H1 (cell line): ENCODE data around the gene DBP. TPM values are rescaled to one million over a fixed set of nuclear protein-coding genes. Genes with fewer than 3 reads are reported as not detected.

Source experiments
- CTCF ChIA-PET: fragments of 300-600 bp; sonication (Branson Sonifier 250); formaldehyde crosslinking; loops from one replicate; lab custom pipeline; 2021; ENCODE audit not compliant: partially characterized antibody; lab: Charles Lee
- POLR2A ChIA-PET: fragments of 300-600 bp; sonication (Branson Sonifier 250); formaldehyde crosslinking; loops from one replicate; lab custom pipeline; 2021; ENCODE audit warnings: inconsistent platforms; ENCODE audit not compliant: partially characterized antibody; lab: Charles Lee
- DNase-seq, 2 experiments: peaks; one replicate each; pipeline versions ENCODE4 v3.0.0 to v3.0.0-alpha.2; 2010 to 2022; ENCODE audit warnings: low spot score in 2 of 2, low read depth in 1 of 2, mixed read lengths in 1 of 2
- FAIRE-seq: peaks from 2 replicates; lab custom pipeline; 2011; peaks lifted over from hg19 to GRCh38; lab: Jason Lieb, UNC
- H2AFZ ChIP-seq: 2 replicates; pipeline ENCODE4 v1.8.1; 2012; ENCODE audit warnings: low read length, inconsistent platforms
- H2AK5ac ChIP-seq: 2 replicates; pipeline ENCODE4 v1.6.1; 2013; ENCODE audit warnings: low read depth, low read length
- H2BK120ac ChIP-seq: replicated peaks from 2 replicates; pipeline ENCODE3; 2013; ENCODE audit warnings: low read depth, low read length, inconsistent platforms
- H2BK12ac ChIP-seq: 2 replicates; pipeline ENCODE4 v1.6.1; 2013; ENCODE audit warnings: low read depth, low read length
- H2BK15ac ChIP-seq: 2 replicates; pipeline ENCODE4 v1.6.1; 2013; ENCODE audit warnings: low read length
- H2BK20ac ChIP-seq: 2 replicates; pipeline ENCODE4 v1.6.1; 2013; ENCODE audit warnings: low read length
- H2BK5ac ChIP-seq: 2 replicates; pipeline ENCODE4 v1.6.1; 2013; ENCODE audit warnings: low read depth, low read length
- H3K14ac ChIP-seq: 2 replicates; pipeline ENCODE4 v1.6.1; 2013; ENCODE audit warnings: inconsistent platforms; ENCODE audit not compliant: insufficient read length
- H3K18ac ChIP-seq: 2 replicates; pipeline ENCODE4 v1.6.1; 2013; ENCODE audit warnings: low read length; ENCODE audit errors: extremely low read depth
- H3K23ac ChIP-seq: 2 replicates; pipeline ENCODE4 v1.6.1; 2013; ENCODE audit warnings: inconsistent platforms; ENCODE audit not compliant: insufficient read length
- H3K23me2 ChIP-seq: 2 replicates; pipeline ENCODE4 v1.6.1; 2013; ENCODE audit warnings: low read depth, low read length
- H3K27ac ChIP-seq: 2 replicates; pipeline ENCODE4 v1.6.1; 2011; ENCODE audit warnings: low read depth, low read length, inconsistent platforms
- H3K27me3 ChIP-seq, 4 experiments: replicated peaks in 1 of 4; 1 replicate in 1 of 4; 2 replicates in 3 of 4; pipeline versions ENCODE4 v1.6.1 to v1.8.1; 2011 to 2013; ENCODE audit warnings: low read length in 3 of 4, mild to moderate bottlenecking in 3 of 4, inconsistent platforms in 2 of 4, mixed read lengths in 2 of 4, moderate library complexity in 1 of 4; ENCODE audit not compliant: control insufficient read depth in 3 of 4, insufficient read depth in 3 of 4; ENCODE audit errors: extremely low read depth in 1 of 4
- H3K36me3 ChIP-seq, 4 experiments: 2 replicates each; pipeline versions ENCODE4 v1.6.1 to v1.8.1; 2011 to 2013; ENCODE audit warnings: mild to moderate bottlenecking in 4 of 4, low read length in 3 of 4, moderate library complexity in 2 of 4, control low read depth in 1 of 4, inconsistent platforms in 1 of 4; ENCODE audit not compliant: insufficient read depth in 4 of 4, control insufficient read depth in 2 of 4
- H3K4ac ChIP-seq: replicated peaks from 2 replicates; pipeline ENCODE3; 2013; ENCODE audit warnings: low read length, low read depth, mixed read lengths, inconsistent platforms; ENCODE audit not compliant: insufficient read length
- H3K4me1 ChIP-seq, 4 experiments: replicated peaks in 1 of 4; 1 replicate in 1 of 4; 2 replicates in 3 of 4; pipeline versions ENCODE4 v1.6.1 to v1.8.1; 2011 to 2013; ENCODE audit warnings: low read length in 3 of 4, inconsistent platforms in 2 of 4, mixed read lengths in 1 of 4; ENCODE audit not compliant: insufficient read depth in 4 of 4, control insufficient read depth in 3 of 4
- H3K4me2 ChIP-seq, 2 experiments: 2 replicates each; pipeline versions ENCODE4 v1.6.1 to v1.8.1; 2011 to 2013; ENCODE audit warnings: low read depth in 2 of 2, low read length in 2 of 2, control low read depth in 1 of 2, inconsistent platforms in 1 of 2, mild to moderate bottlenecking in 1 of 2; ENCODE audit not compliant: insufficient read depth in 1 of 2
- H3K4me3 ChIP-seq, 4 experiments: fragments of 200-600, 300-600 bp in 1 of 4; sonication (generic), shearing (Covaris generic), sonication (Bioruptor Twin) in 1 of 4; 2 replicates each; pipeline versions ENCODE4 v1.5.1 to v1.8.1; 2011 to 2016; ENCODE audit warnings: low read length in 4 of 4, low read depth in 3 of 4, control low read depth in 2 of 4, inconsistent platforms in 2 of 4, mild to moderate bottlenecking in 2 of 4, mixed read lengths in 1 of 4, moderate library complexity in 1 of 4; ENCODE audit not compliant: insufficient read depth in 2 of 4; ENCODE audit errors: extremely low read depth in 1 of 4
- H3K56ac ChIP-seq: replicated peaks from 2 replicates; pipeline ENCODE3; 2013; ENCODE audit warnings: low read depth, mild to moderate bottlenecking, mixed read lengths, low read length, inconsistent platforms; ENCODE audit not compliant: insufficient read length
- H3K79me1 ChIP-seq: 2 replicates; pipeline ENCODE4 v1.6.1; 2013; ENCODE audit warnings: low read depth, low read length, control low read depth
- H3K79me2 ChIP-seq, 2 experiments: 2 replicates each; pipeline versions ENCODE4 v1.6.1 to v1.8.1; 2012 to 2013; ENCODE audit warnings: low read length in 2 of 2, mild to moderate bottlenecking in 2 of 2, inconsistent platforms in 1 of 2; ENCODE audit not compliant: insufficient read depth in 2 of 2, control insufficient read depth in 1 of 2
- H3K9ac ChIP-seq, 4 experiments: replicated peaks in 1 of 4; 1 replicate in 1 of 4; 2 replicates in 3 of 4; pipeline versions ENCODE4 v1.6.1 to v1.8.1; 2011 to 2013; ENCODE audit warnings: low read depth in 3 of 4, low read length in 3 of 4, control low read depth in 2 of 4, mild to moderate bottlenecking in 2 of 4, moderate library complexity in 2 of 4, inconsistent platforms in 1 of 4; ENCODE audit errors: extremely low read depth in 1 of 4
- H3K9me3 ChIP-seq, 2 experiments: 2 replicates each; pipeline versions ENCODE4 v1.6.1 to v1.8.1; 2012 to 2013; ENCODE audit warnings: mild to moderate bottlenecking in 2 of 2, moderate library complexity in 2 of 2, control low read depth in 1 of 2, inconsistent platforms in 1 of 2, low read depth in 1 of 2, low read length in 1 of 2, mixed read lengths in 1 of 2; ENCODE audit not compliant: insufficient read depth in 2 of 2
- H4K20me1 ChIP-seq, 2 experiments: replicated peaks in 1 of 2; 2 replicates each; pipeline versions ENCODE3 to v1.8.1; 2011 to 2013; ENCODE audit warnings: inconsistent platforms in 2 of 2, low read length in 2 of 2, mild to moderate bottlenecking in 1 of 2; ENCODE audit not compliant: insufficient read depth in 2 of 2, control insufficient read depth in 1 of 2
- H4K5ac ChIP-seq: 2 replicates; pipeline ENCODE4 v1.6.1; 2013; ENCODE audit warnings: low read length, low read depth, mixed read lengths, inconsistent platforms; ENCODE audit not compliant: insufficient read length
- H4K8ac ChIP-seq: 2 replicates; pipeline ENCODE4 v1.8.0; 2013; ENCODE audit warnings: mild to moderate bottlenecking, moderate library complexity, low read length, inconsistent platforms; ENCODE audit not compliant: insufficient read depth; ENCODE audit errors: extremely low read depth
- H4K91ac ChIP-seq: replicated peaks from 2 replicates; pipeline ENCODE3; 2013; ENCODE audit warnings: low read length, mixed read lengths, inconsistent platforms; ENCODE audit not compliant: insufficient read length
- KDM4A ChIP-seq: IDR thresholded peaks from one replicate; pipeline ENCODE4 v1.7.1; 2012; ENCODE audit warnings: low read depth, mild to moderate bottlenecking, moderate library complexity, low read length, inconsistent platforms; ENCODE audit not compliant: severe bottlenecking
- NRF1 ChIP-seq: IDR thresholded peaks from 2 replicates; pipeline ENCODE4 v1.6.1; 2011; ENCODE audit warnings: mild to moderate bottlenecking, low read depth, low read length, improper control_type of control experiment
- RFX5 ChIP-seq: IDR thresholded peaks from 2 replicates; pipeline ENCODE4 v1.6.1; 2011; ENCODE audit warnings: low read depth, low read length, improper control_type of control experiment, borderline replicate concordance
- WGBS, 2 experiments: shearing (Covaris generic) in 1 of 2; methylation state at CpG; one replicate each; pipeline versions ENCODE4 v1.1.6 to v1.1.7; 2013 to 2015; ENCODE audit warnings: low lambda C conversion rate in 2 of 2, mixed read lengths in 2 of 2, inconsistent platforms in 1 of 2, low coverage in 1 of 2, missing lambda C conversion rate in 1 of 2; ENCODE audit not compliant: insufficient replicate concordance in 2 of 2, insufficient coverage in 1 of 2, insufficient read length in 1 of 2; ENCODE audit errors: extremely low coverage in 1 of 2, missing lambda C conversion rate in 1 of 2; 5-methylcytosine and 5-hydroxymethylcytosine counted together
- polyA plus RNA-seq, 7 experiments: library from polyadenylated mRNA; depleted of rRNA in 3 of 7; stranded (reverse) in 5 of 7; unstranded in 2 of 7; fragments of >200 nt in 5 of 7; fragments of 200-250 nt in 2 of 7; gene quantifications; 1 replicate in 5 of 7; 2 replicates in 1 of 7; 4 replicates in 1 of 7; pipeline versions ENCODE4 v1.2.1 to v1.2.3, GENCODE V29; 2011 to 2013; ENCODE audit warnings: missing spikeins in 2 of 7, mixed read lengths in 2 of 7
- total RNA-seq: library from RNA; stranded (reverse); fragmentation: NEBNext Ultra II Directional; extraction: Animal tissue kit (Norgen Biotek cat#: 25700); gene quantifications from 2 replicates; pipeline ENCODE4 v1.2.1, GENCODE V29; 2021

Gene DBP
- total and polyA plus RNA-seq, 2 of the 8 experiments (the other 6 are each of a cell fraction or from before 2014, with no cell fraction given) = 7.5 to 8.3 TPM

DNA sequence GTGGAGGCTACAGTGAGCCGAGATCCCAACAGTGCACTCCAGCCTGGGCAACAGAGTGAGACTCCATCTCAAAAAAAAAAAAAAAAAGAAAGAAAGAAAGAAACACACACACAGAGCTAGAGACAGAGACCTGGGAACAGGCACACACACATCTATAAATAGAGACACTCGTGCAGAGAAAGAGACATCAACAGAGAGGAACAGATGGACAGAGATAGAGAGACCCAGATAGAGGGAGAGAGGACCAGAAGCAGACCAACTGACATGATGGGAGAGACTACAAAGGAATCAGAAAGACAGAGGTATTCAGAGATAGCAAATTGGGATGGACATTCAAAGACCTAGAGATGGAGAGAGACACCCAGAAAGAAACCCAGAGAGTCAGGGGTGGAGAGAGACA is 11.0 kb upstream of the DBP start:
- H2BK20ac ChIP-seq = no peak overlapping the region
- H3K23me2 ChIP-seq = peaks cover 11% of the 10 kb centered on the region
- POLR2A ChIA-PET = interaction anchor here (1.0 kb wide), 1 partner anchor 25 kb away, joined by 4 read pairs; the partner anchor contains the start of gene NTN5
- H3K4me2 ChIP-seq = no peak overlapping the region
- H3K4me3 ChIP-seq = no peak overlapping the region
- no peak overlapping the region for H4K5ac ChIP-seq
- CTCF ChIA-PET = interaction anchor here (0.7 kb wide), 2 partner anchors 16 to 169 kb away, joined by 3 read pairs; no protein-coding TSS in a partner anchor
- H2AK5ac ChIP-seq = no peak overlapping the region
- no peak overlapping the region for H2AFZ ChIP-seq
- H3K56ac ChIP-seq = no peak overlapping the region
- FAIRE-seq (no peak), DNase-seq (no peak)
- H2BK15ac ChIP-seq = no peak overlapping the region
- no peak overlapping the region for H3K27ac ChIP-seq
- WGBS, 2 experiments = 87% methylated on average over 2 of the region's 2 CpGs; no CpG with 5 or more reads in 1 of the 2 experiments
- H3K14ac ChIP-seq = no peak overlapping the region
- no peak overlapping the region for H4K91ac ChIP-seq
- no peaks in the 10 kb centered on the region for H3K27me3 ChIP-seq
- H4K8ac ChIP-seq = no peak overlapping the region
- H3K4ac ChIP-seq = no peak overlapping the region
- H3K9me3 ChIP-seq = 0 out of 4 replicates have a peak, but pooled peaks cover 0 to 3% of the 10 kb centered on the region in 2 experiments
- H3K9ac ChIP-seq = no peak overlapping the region
- no peaks in the 10 kb centered on the region for H3K79me1 ChIP-seq
- no peak overlapping the region for H3K18ac ChIP-seq
- no peak overlapping the region for H3K23ac ChIP-seq
- H2BK120ac ChIP-seq = no peak overlapping the region
- H2BK12ac ChIP-seq = no peak overlapping the region
- H3K36me3 ChIP-seq = no peaks in the 10 kb centered on the region
- peaks cover 0 to 11% of the 10 kb centered on the region in 2 experiments; a peak in 2 of 4 replicates for H3K79me2 ChIP-seq
- no peak overlapping the region for H2BK5ac ChIP-seq
- H4K20me1 ChIP-seq = no peaks in the 10 kb centered on the region
- H3K4me1 ChIP-seq = peaks cover 0 to 7% (median 1%) of the 10 kb centered on the region in 4 experiments; a peak in 4 of 7 replicates
- TF ChIP-seq RFX5 (no peak), NRF1 (no peak), KDM4A (no peak)
